KMS-11 (cell line): Measurements from ENCODE around the gene SNTG2.
"Not testable (repeated sequence)": the region's sequence is repeated elsewhere in the genome, so short reads cannot be mapped to it uniquely, and the experiment has no call there.

ENCODE experiments used
- H2AFZ ChIP-seq: fragments of 200-600 bp; sonication (generic); 2 replicates; pipeline ENCODE4 v1.6.1; 2016; ENCODE audit warnings: antibody characterized with exemption, mixed run types, low read depth
- H3K27ac ChIP-seq: fragments of 200-600 bp; sonication (generic); 2 replicates; pipeline ENCODE4 v1.6.1; 2016; ENCODE audit warnings: mild to moderate bottlenecking, mixed run types
- H3K27me3 ChIP-seq: fragments of 200-600 bp; sonication (generic); 2 replicates; pipeline ENCODE4 v1.6.1; 2017; ENCODE audit warnings: mild to moderate bottlenecking, low read depth, mixed run types, moderate library complexity; ENCODE audit not compliant: insufficient read depth
- H3K36me3 ChIP-seq: fragments of 200-600 bp; sonication (generic); 2 replicates; pipeline ENCODE4 v1.6.1; 2017; ENCODE audit warnings: mild to moderate bottlenecking, mixed run types; ENCODE audit not compliant: insufficient read depth
- H3K4me1 ChIP-seq: fragments of 200-600 bp; sonication (generic); 2 replicates; pipeline ENCODE4 v1.6.1; 2016; ENCODE audit warnings: mild to moderate bottlenecking, low read depth, mixed run types; ENCODE audit not compliant: poor library complexity, severe bottlenecking
- H3K4me2 ChIP-seq: fragments of 200-600 bp; sonication (generic); 2 replicates; pipeline ENCODE4 v1.7.0; 2016; ENCODE audit warnings: mild to moderate bottlenecking, mixed run types
- H3K4me3 ChIP-seq: fragments of 200-600 bp; sonication (generic); IDR thresholded peaks from 2 replicates; pipeline ENCODE4 v1.6.1; 2017; ENCODE audit warnings: low read depth, low read length, mixed read lengths; ENCODE audit not compliant: insufficient read depth
- H3K79me2 ChIP-seq: fragments of 200-600 bp; sonication (generic); 2 replicates; pipeline ENCODE4 v1.6.1; 2016; ENCODE audit warnings: low read depth, mixed run types; ENCODE audit not compliant: insufficient read depth
- H3K9ac ChIP-seq: fragments of 200-600 bp; sonication (generic); 2 replicates; pipeline ENCODE4 v1.6.1; 2016; ENCODE audit warnings: mild to moderate bottlenecking, mixed run types
- H4K20me1 ChIP-seq: fragments of 200-600 bp; sonication (generic); 2 replicates; pipeline ENCODE4 v1.6.1; 2016; ENCODE audit warnings: mild to moderate bottlenecking, mixed run types; ENCODE audit not compliant: insufficient read depth
- CTCF ChIP-seq: fragments of 200-600 bp; sonication (generic); conservative IDR thresholded peaks from 2 replicates; pipeline ENCODE4 v1.6.1; 2017; ENCODE audit warnings: low read depth, mild to moderate bottlenecking, antibody characterized with exemption, low read length, moderate library complexity, mixed read lengths

SNTG2 gene

GRCh38 chr2:1227274-1227900 is 276.7 kb downstream of the SNTG2 start:
- Histone ChIP-seq H3K79me2 (no peaks in the 10 kb centered on the region), H4K20me1 (no peaks in the 10 kb centered on the region), H3K4me3 (no peak overlapping the region), H3K27me3 (no peaks in the 10 kb centered on the region), H3K4me2 (no peak overlapping the region), H3K4me1 (no peaks in the 10 kb centered on the region), H2AFZ (no peak overlapping the region), H3K36me3 (no peaks in the 10 kb centered on the region), H3K9ac (no peak overlapping the region), H3K27ac (no peak overlapping the region)
- TF ChIP-seq CTCF: no peak

- H3K27me3 ChIP-seq, H3K36me3 ChIP-seq, H2AFZ ChIP-seq, H3K4me1 ChIP-seq, H3K9ac ChIP-seq, H3K27ac ChIP-seq, H3K4me2 ChIP-seq, H4K20me1 ChIP-seq, H3K4me3 ChIP-seq, H3K79me2 ChIP-seq: not testable (repeated sequence)
Measured at GRCh38 chr2:1229596-1229995, 278.9 kb downstream of the SNTG2 start.

GRCh38 chr2:1230155-1230893 is 279.7 kb downstream of the SNTG2 start:
- no peak overlapping the region for H3K9ac ChIP-seq
- no peak overlapping the region for H3K27ac ChIP-seq
- no peak overlapping the region for H3K4me3 ChIP-seq
- no peak for TF ChIP-seq CTCF
- H2AFZ ChIP-seq: no peak overlapping the region
- H3K36me3 ChIP-seq: no peaks in the 10 kb centered on the region
- H3K4me1 ChIP-seq: no peaks in the 10 kb centered on the region
- H3K79me2 ChIP-seq: no peaks in the 10 kb centered on the region
- no peaks in the 10 kb centered on the region for H4K20me1 ChIP-seq
- no peak overlapping the region for H3K4me2 ChIP-seq
- H3K27me3 ChIP-seq: no peaks in the 10 kb centered on the region

GRCh38 chr2:1231466-1232063 is 280.9 kb downstream of the SNTG2 start:
- H4K20me1 ChIP-seq: no peaks in the 10 kb centered on the region
- no peak overlapping the region for H3K27ac ChIP-seq
- no peak for TF ChIP-seq CTCF
- no peaks in the 10 kb centered on the region for H3K79me2 ChIP-seq
- H3K4me3 ChIP-seq: no peak overlapping the region
- no peaks in the 10 kb centered on the region for H3K4me1 ChIP-seq
- no peaks in the 10 kb centered on the region for H3K36me3 ChIP-seq
- no peak overlapping the region for H3K9ac ChIP-seq
- H3K27me3 ChIP-seq: no peaks in the 10 kb centered on the region
- H3K4me2 ChIP-seq: no peak overlapping the region
- H2AFZ ChIP-seq: no peak overlapping the region

GRCh38 chr2:1233281-1233680 is 282.6 kb downstream of the SNTG2 start:
- Histone ChIP-seq H3K27me3 (no peaks in the 10 kb centered on the region), H3K36me3 (no peaks in the 10 kb centered on the region), H3K9ac (no peak overlapping the region), H3K4me1 (no peaks in the 10 kb centered on the region), H2AFZ (no peak overlapping the region), H4K20me1 (no peaks in the 10 kb centered on the region), H3K4me3 (no peak overlapping the region), H3K27ac (no peak overlapping the region), H3K4me2 (no peak overlapping the region), H3K79me2 (no peaks in the 10 kb centered on the region)
- TF ChIP-seq CTCF: no peak
